Panc1 (cell line): ENCODE data around the gene C2CD2L. TPM values are rescaled to one million over a fixed set of nuclear protein-coding genes. Genes with fewer than 3 reads are reported as not detected.

Source experiments
- ATAC-seq: fragments of 200-7000 bp; cut with Tn5 transposase; 2 replicates; pipeline ENCODE4 v1.9.1; 2020; ENCODE audit warnings: mild to moderate bottlenecking, moderate library complexity
- BruUV-seq: library from RNA; stranded (reverse); fragments of 400-500 nt; replicated peaks from 2 replicates; lab custom pipeline; 2021; lab: Mats Ljungman, UMichigan
- CTCF ChIA-PET: fragments of 300-600 bp; sonication (Branson Sonifier 250); formaldehyde crosslinking; loops from one replicate; lab custom pipeline; 2022; ENCODE audit warnings: antibody characterized with exemption; lab: Charles Lee
- POLR2A ChIA-PET: fragments of 300-600 bp; sonication (Branson Sonifier 250); formaldehyde crosslinking; loops from one replicate; lab custom pipeline; 2022; ENCODE audit warnings: antibody characterized with exemption; lab: Charles Lee
- DNase-seq: peaks from one replicate; pipeline ENCODE4 v3.0.0-alpha.2; 2010; ENCODE audit warnings: low read depth, low spot score
- H3K27ac ChIP-seq: 2 replicates; pipeline ENCODE4 v1.5.1; 2011; ENCODE audit warnings: mild to moderate bottlenecking, low read length, inconsistent platforms
- H3K27me3 ChIP-seq: fragments of 200-500 bp; sonication (Bioruptor generic); 2 replicates; pipeline ENCODE4 v1.6.0; 2014; ENCODE audit warnings: low read length, inconsistent platforms; ENCODE audit not compliant: control insufficient read depth, insufficient read depth
- H3K36me3 ChIP-seq: fragments of 200-500 bp; sonication (Bioruptor generic); 2 replicates; pipeline ENCODE4 v1.5.1; 2014; ENCODE audit warnings: inconsistent platforms, mild to moderate bottlenecking, low read length, moderate library complexity; ENCODE audit not compliant: control insufficient read depth, insufficient read depth
- H3K4me1 ChIP-seq: 2 replicates; pipeline ENCODE4 v1.5.1; 2011; ENCODE audit warnings: inconsistent platforms, mild to moderate bottlenecking, low read length, moderate library complexity; ENCODE audit not compliant: control insufficient read depth, insufficient read depth
- H3K4me3 ChIP-seq, 2 experiments: 2 replicates each; pipeline ENCODE4 v1.5.1; 2011 to 2012; ENCODE audit warnings: low read depth in 2 of 2, low read length in 2 of 2, mild to moderate bottlenecking in 2 of 2, inconsistent platforms in 1 of 2, moderate library complexity in 1 of 2
- H3K9me3 ChIP-seq: fragments of 200-500 bp; sonication (Bioruptor generic); 2 replicates; pipeline ENCODE4 v1.5.1; 2014; ENCODE audit warnings: low read depth, mild to moderate bottlenecking, inconsistent platforms, low read length, moderate library complexity; ENCODE audit not compliant: control insufficient read depth, insufficient read depth
- CTCF ChIP-seq: fragments of 450-650 bp; IDR thresholded peaks from 2 replicates; pipeline ENCODE4 v1.5.1; 2017; ENCODE audit warnings: mild to moderate bottlenecking
- POLR2AphosphoS5 ChIP-seq: IDR thresholded peaks from 2 replicates; pipeline ENCODE4 v1.6.1; 2012; ENCODE audit warnings: mild to moderate bottlenecking, low read depth, low read length, moderate library complexity
- SIN3A ChIP-seq: IDR thresholded peaks from 2 replicates; pipeline ENCODE4 v1.6.1; 2012; ENCODE audit warnings: low read depth, mild to moderate bottlenecking, low read length, moderate library complexity, borderline replicate concordance; ENCODE audit not compliant: insufficient read depth
- TCF7L2 ChIP-seq: IDR thresholded peaks from 2 replicates; pipeline ENCODE4 v1.6.1; 2011; ENCODE audit warnings: mild to moderate bottlenecking, low read depth, low read length, inconsistent platforms
- in situ Hi-C: cut with HindIII; loops from 2 replicates; pipeline ENCODE4 v1.10.0; 2016; ENCODE audit warnings: low sequenced_read_pairs, low pct_unique_long_range_greater_than_20kb
- intact Hi-C: fragments of 100-400 bp; cut with micrococcal nuclease; formaldehyde crosslinking; loops from one replicate; pipeline ENCODE4 v1.10.0; 2022; ENCODE audit not compliant: unreplicated experiment
- total RNA-seq: library from RNA; stranded (reverse); gene quantifications from one replicate; pipeline ENCODE4 v1.2.1, GENCODE V29; 2021; ENCODE audit not compliant: unreplicated experiment

Gene C2CD2L
- total RNA-seq, 1 experiment from 2014 or later = 10.1 TPM

GRCh38 chr11:119092880-119093842, 14.0 kb upstream of the C2CD2L start:
- ATAC-seq (no peak), DNase-seq (no peak)
- in situ Hi-C loops (no loop called here), intact Hi-C loops (no loop called here)
- peak overlapping the region; percentile 81 to 94 for H3K4me3 ChIP-seq
- POLR2A ChIA-PET = no interaction called here
- TF ChIP-seq TCF7L2 = no peak
- TF ChIP-seq SIN3A = peak; percentile 30; the same call in 1 of the 2 replicates
- H3K36me3 ChIP-seq = peaks cover 12% of the 10 kb centered on the region
- H3K27me3 ChIP-seq = no peaks in the 10 kb centered on the region
- H3K27ac ChIP-seq = peak overlapping the region; percentile 84
- H3K9me3 ChIP-seq = no peaks in the 10 kb centered on the region
- CTCF ChIA-PET = interaction anchor here (0.5 kb wide), 1 partner anchor 294 kb away, joined by 4 read pairs; no protein-coding TSS in a partner anchor
- peaks cover 18% of the 10 kb centered on the region for H3K4me1 ChIP-seq
- no TSS peak for BruUV-seq

GRCh38 chr11:119093942-119094815, 13.0 kb upstream of the C2CD2L start:
- H3K36me3 ChIP-seq = peaks cover 12% of the 10 kb centered on the region
- CTCF ChIA-PET = no interaction called here
- in situ Hi-C loops = no loop called here

GRCh38 chr11:119094816-119095065, 12.4 kb upstream of the C2CD2L start:
- Histone ChIP-seq H3K9me3 (no peaks in the 10 kb centered on the region), H3K27ac (peak overlapping the region; percentile 88), H3K36me3 (peaks cover 12% of the 10 kb centered on the region), H3K4me3 (peak overlapping the region; percentile 81 to 94), H3K27me3 (no peaks in the 10 kb centered on the region), H3K4me1 (peaks cover 18% of the 10 kb centered on the region)
- in situ Hi-C loops (no loop called here), intact Hi-C loops (no loop called here)
- BruUV-seq = no TSS peak
- ChIA-PET CTCF (interaction anchor here (0.7 kb wide), 1 partner anchor 223 kb away, joined by 4 read pairs; no protein-coding TSS in a partner anchor), POLR2A (interaction anchor here (0.6 kb wide), 1 partner anchor 116 kb away, joined by 3 read pairs; no protein-coding TSS in a partner anchor)
- ATAC-seq (peak; percentile 75), DNase-seq (no peak)
- TF ChIP-seq POLR2AphosphoS5 (no peak), TCF7L2 (no peak), CTCF (peak; percentile 92), SIN3A (0 out of 2 replicates have a peak, but pooled peaks have one; percentile 13)

More at GRCh38 chr11:119093942-119094815, 13.0 kb upstream of the C2CD2L start:
- intact Hi-C loops = no loop called here
- Histone ChIP-seq H3K27ac (peak overlapping the region; percentile 84), H3K4me1 (peaks cover 18% of the 10 kb centered on the region), H3K4me3 (peak overlapping the region; percentile 81 to 94), H3K9me3 (no peaks in the 10 kb centered on the region), H3K27me3 (no peaks in the 10 kb centered on the region)
- DNase-seq = no peak
- TSS peak; percentile 87 for BruUV-seq
- POLR2A ChIA-PET = interaction anchor here (0.6 to 0.7 kb wide), 2 partner anchors 9 to 116 kb away, joined by 3 read pairs; no protein-coding TSS in a partner anchor
- TF ChIP-seq POLR2AphosphoS5 = peak; percentile 59; the same call in 1 of the 2 replicates
- TF ChIP-seq CTCF = no peak
- TF ChIP-seq SIN3A = peak; percentile 11; the same call in 1 of the 2 replicates
- ATAC-seq = no peak; the same call in 1 of the 2 replicates
